A549 (cell line): ENCODE data around the gene SPTLC2. TPM values are rescaled to one million over a fixed set of nuclear protein-coding genes. Genes with fewer than 3 reads are reported as not detected.

Source experiments
- ATAC-seq, 2 experiments: fragments of 200-7000 bp in 1 of 2; fragments of >200 bp in 1 of 2; cut with Nextera tagmentation in 1 of 2; cut with Tn5 transposase in 1 of 2; 3 replicates each; pipeline versions ENCODE4 v1.8.0 to v1.9.1; 2018 to 2020; ENCODE audit warnings: mild to moderate bottlenecking in 1 of 2, moderate library complexity in 1 of 2
- CTCF ChIA-PET: fragments of 300-600 bp; sonication (Branson Sonifier 250); formaldehyde crosslinking; extraction: SDS; loops from one replicate; lab custom pipeline; 2021; ENCODE audit warnings: antibody characterized with exemption, inconsistent platforms; lab: Yijun Ruan, JAX
- POLR2A ChIA-PET: fragments of 350-600 bp; formaldehyde crosslinking; extraction: SDS; loops from one replicate; lab custom pipeline; 2021; ENCODE audit warnings: antibody characterized with exemption, inconsistent platforms; lab: Yijun Ruan, JAX
- DNase-seq, 2 experiments: peaks; one replicate each; pipeline versions ENCODE4 v3.0.0 to v3.0.0-alpha.2; 2011 to 2016; ENCODE audit warnings: low read depth in 1 of 2, low spot score in 1 of 2
- FAIRE-seq: peaks from 2 replicates; lab custom pipeline; 2011; peaks lifted over from hg19 to GRCh38; lab: Jason Lieb, UNC
- H3K27ac ChIP-seq, 2 experiments: fragments of >200 bp; sonication (Bioruptor Twin); formaldehyde crosslinking; 3 replicates each; pipeline ENCODE4 v1.5.1; 2016 to 2017
- H3K4me1 ChIP-seq: fragments of >200 bp; sonication (Bioruptor Twin); formaldehyde crosslinking; 3 replicates; pipeline ENCODE4 v1.6.1; 2016
- H3K4me2 ChIP-seq: fragments of >200 bp; sonication (Bioruptor Twin); formaldehyde crosslinking; 3 replicates; pipeline ENCODE4 v1.6.1; 2016
- H3K4me3 ChIP-seq: fragments of >200 bp; sonication (Bioruptor Twin); formaldehyde crosslinking; 3 replicates; pipeline ENCODE4 v1.5.1; 2016
- H3K9me3 ChIP-seq: fragments of >200 bp; sonication (Bioruptor Twin); formaldehyde crosslinking; 3 replicates; pipeline ENCODE4 v1.6.1; 2016
- BHLHE40 ChIP-seq: IDR thresholded peaks from 2 replicates; pipeline ENCODE4 v1.6.1; 2012; ENCODE audit warnings: low read depth, low read length, inconsistent platforms
- CBX2 ChIP-seq: fragments of 200-600 bp; sonication (generic); IDR thresholded peaks from 2 replicates; pipeline ENCODE4 v1.6.1; 2016; ENCODE audit warnings: low read depth, mild to moderate bottlenecking, borderline replicate concordance
- CHD4 ChIP-seq: fragments of 200-600 bp; sonication (generic); IDR thresholded peaks from 2 replicates; pipeline ENCODE4 v1.6.1; 2016; ENCODE audit warnings: antibody characterized with exemption, mild to moderate bottlenecking, borderline replicate concordance
- CTCF ChIP-seq: fragments of >200 bp; sonication (Bioruptor Twin); formaldehyde crosslinking; IDR thresholded peaks from 3 replicates; pipeline ENCODE4 v1.5.1; 2016
- E2F6 ChIP-seq: IDR thresholded peaks from 2 replicates; pipeline ENCODE4 v1.6.1; 2012; ENCODE audit warnings: low read depth, borderline replicate concordance
- EHMT2 ChIP-seq: fragments of 200-600 bp; sonication (generic); IDR thresholded peaks from 2 replicates; pipeline ENCODE4 v1.6.1; 2016; ENCODE audit warnings: antibody characterized with exemption, low read depth, mild to moderate bottlenecking, moderate library complexity
- ESRRA ChIP-seq: fragments of 150-350 bp; IDR thresholded peaks from 2 replicates; pipeline ENCODE4 v1.6.1; 2014; ENCODE audit warnings: mild to moderate bottlenecking, low read length, borderline replicate concordance
- GATA3 ChIP-seq: IDR thresholded peaks from 2 replicates; pipeline ENCODE4 v1.6.1; 2012; ENCODE audit warnings: borderline replicate concordance
- HDAC2 ChIP-seq: fragments of 200-600 bp; sonication (generic); IDR thresholded peaks from 2 replicates; pipeline ENCODE4 v1.6.1; 2016
- HEYL ChIP-seq: fragments of 250-450 bp; sonication (Bioruptor Pico); IDR thresholded peaks from 2 replicates; pipeline ENCODE4 v1.8.0; 2021; ENCODE audit warnings: mild to moderate bottlenecking, moderate library complexity
- HOXA7 ChIP-seq: fragments of 250-450 bp; sonication (Bioruptor Pico); IDR thresholded peaks from 2 replicates; pipeline ENCODE4 v1.5.0; 2020; ENCODE audit warnings: mild to moderate bottlenecking, moderate library complexity
- HOXB5 ChIP-seq: fragments of 250-450 bp; sonication (Bioruptor Pico); IDR thresholded peaks from 2 replicates; pipeline ENCODE4 v1.5.0; 2020; ENCODE audit warnings: mild to moderate bottlenecking, moderate library complexity
- JUN ChIP-seq, 2 experiments: fragments of >200 bp; sonication (Bioruptor Twin); formaldehyde crosslinking; IDR thresholded peaks; 2 replicates in 1 of 2; 3 replicates in 1 of 2; pipeline ENCODE4 v1.6.1; 2016 to 2017
- KDM1A ChIP-seq: fragments of 200-600 bp; sonication (generic); IDR thresholded peaks from 2 replicates; pipeline ENCODE4 v1.6.1; 2016; ENCODE audit warnings: low read depth, mild to moderate bottlenecking
- KDM5A ChIP-seq: fragments of 200-600 bp; sonication (generic); IDR thresholded peaks from 2 replicates; pipeline ENCODE4 v1.6.1; 2016; ENCODE audit warnings: antibody characterized with exemption, mild to moderate bottlenecking
- MAZ ChIP-seq: fragments of 150-350 bp; IDR thresholded peaks from 2 replicates; pipeline ENCODE4 v1.6.1; 2014; ENCODE audit warnings: antibody characterized with exemption, low read depth, low read length, borderline replicate concordance
- NR3C1 ChIP-seq: fragments of >200 bp; sonication (Bioruptor Twin); formaldehyde crosslinking; IDR thresholded peaks from 3 replicates; pipeline ENCODE4 v1.6.1; 2017
- PBX3 ChIP-seq: IDR thresholded peaks from 2 replicates; pipeline ENCODE4 v1.6.1; 2012
- RCOR1 ChIP-seq: fragments of 150-350 bp; IDR thresholded peaks from 2 replicates; pipeline ENCODE4 v1.6.1; 2014; ENCODE audit warnings: antibody characterized with exemption, low read length, low read depth
- RFX5 ChIP-seq: fragments of 450-650 bp; IDR thresholded peaks from 2 replicates; pipeline ENCODE4 v1.7.1; 2014; ENCODE audit warnings: antibody characterized with exemption, mild to moderate bottlenecking, moderate library complexity
- SMC3 ChIP-seq: fragments of >200 bp; sonication (Bioruptor Twin); formaldehyde crosslinking; IDR thresholded peaks from 3 replicates; pipeline ENCODE4 v1.6.1; 2018; ENCODE audit warnings: inconsistent platforms
- SREBF2 ChIP-seq: fragments of 450-650 bp; IDR thresholded peaks from 2 replicates; pipeline ENCODE4 v1.6.1; 2014; ENCODE audit warnings: mild to moderate bottlenecking, moderate library complexity
- TFCP2L1 ChIP-seq: fragments of 250-450 bp; sonication (Bioruptor Pico); IDR thresholded peaks from 2 replicates; pipeline ENCODE4 v1.5.0; 2021; ENCODE audit warnings: mild to moderate bottlenecking
- USF2 ChIP-seq: fragments of 450-650 bp; IDR thresholded peaks from 2 replicates; pipeline ENCODE4 v1.6.1; 2014; ENCODE audit warnings: antibody characterized with exemption
- ZC3H11A ChIP-seq: fragments of 450-650 bp; IDR thresholded peaks from 2 replicates; pipeline ENCODE4 v1.6.1; 2014; ENCODE audit warnings: antibody characterized with exemption, mild to moderate bottlenecking
- ZFP36 ChIP-seq: fragments of 450-650 bp; IDR thresholded peaks from 2 replicates; pipeline ENCODE4 v1.6.1; 2014; ENCODE audit warnings: borderline replicate concordance; ENCODE audit not compliant: partially characterized antibody
- WGBS: methylation state at CpG from one replicate; pipeline ENCODE4 v1.1.6; 2017; ENCODE audit errors: missing lambda C conversion rate; 5-methylcytosine and 5-hydroxymethylcytosine counted together
- polyA plus RNA-seq, 4 experiments: library from polyadenylated mRNA; depleted of rRNA in 3 of 4; stranded (reverse); fragments of >200 nt; fragmentation: RNase III in 1 of 4; extraction: RNeasy Plus Mini Kit Qiagen cat#74134 plus additional on column Dnase treatment in 1 of 4; gene quantifications; 2 replicates in 3 of 4; 3 replicates in 1 of 4; pipeline ENCODE4 v1.2.3, GENCODE V29; 2011 to 2017

The SPTLC2 gene
- polyA plus RNA-seq, 2 of the 4 experiments (the other 2 are of a cell fraction): 17.2 to 30.9 TPM

GRCh38 chr14:77622366-77622961 lies 6.0 kb upstream of the SPTLC2 start:
- CTCF ChIA-PET: interaction anchor here (1.2 to 2.4 kb wide), 3 partner anchors 32 to 128 kb away, joined by 3 to 5 read pairs (median 4); no protein-coding TSS in a partner anchor

GRCh38 chr14:77620222-77620870 lies 3.9 kb upstream of the SPTLC2 start:
- Histone ChIP-seq H3K4me2 (no peak overlapping the region), H3K27ac (no peak overlapping the region), H3K4me1 (peaks cover under 1% of the 10 kb centered on the region; the same call in 2 of the 3 replicates), H3K9me3 (no peaks in the 10 kb centered on the region), H3K4me3 (no peak overlapping the region)
- WGBS: 83% methylated on average over 16 of the region's 16 CpGs
- ATAC-seq: no peak
- ChIA-PET POLR2A (no interaction called here), CTCF (interaction anchor here (0.6 kb wide), 1 partner anchor 9 kb away, joined by 3 read pairs; no protein-coding TSS in a partner anchor)
- no peak for FAIRE-seq
- DNase-seq: no peak
- TF ChIP-seq ESRRA: no peak
- TF ChIP-seq SREBF2: no peak
- no peak for TF ChIP-seq CTCF
- TF ChIP-seq CHD4: no peak
- TF ChIP-seq USF2: no peak
- TF ChIP-seq E2F6: no peak
- TF ChIP-seq RFX5: no peak
- no peak for TF ChIP-seq EHMT2
- TF ChIP-seq BHLHE40: no peak

More at GRCh38 chr14:77622366-77622961, 6.0 kb upstream of the SPTLC2 start:
- WGBS: 54% methylated on average over 1 of the region's 1 CpG
- DNase-seq (no peak), ATAC-seq (no peak), FAIRE-seq (no peak)
- POLR2A ChIA-PET: no interaction called here
- H3K9me3 ChIP-seq: no peaks in the 10 kb centered on the region
- no peaks in the 10 kb centered on the region for H3K4me1 ChIP-seq
- H3K4me2 ChIP-seq: no peak overlapping the region
- no peak overlapping the region for H3K4me3 ChIP-seq
- no peak overlapping the region for H3K27ac ChIP-seq
- TF ChIP-seq KDM1A (no peak), ESRRA (no peak), SMC3 (no peak), HEYL (CRISPR knock-in tag) (no peak), HOXA7 (no peak), ZC3H11A (no peak), MAZ (no peak), PBX3 (no peak), NR3C1 (no peak), JUN (IDR thresholded peaks at IDR 0.05) (no peak), HDAC2 (no peak), TFCP2L1 (CRISPR knock-in tag) (no peak), BHLHE40 (no peak), HOXB5 (CRISPR knock-in tag) (no peak), GATA3 (no peak), RCOR1 (no peak), CBX2 (no peak), ZFP36 (no peak), KDM5A (no peak)
